H1 (cell line): ENCODE measurements around the gene TLE1. TPM values are rescaled to one million over a fixed set of nuclear protein-coding genes. Genes with fewer than 3 reads are reported as not detected.

Source experiments
- CHD1 ChIP-seq: IDR thresholded peaks from 2 replicates; pipeline ENCODE4 v1.6.1; 2012; ENCODE audit warnings: low read depth, low read length, improper control_type of control experiment
- EP300 ChIP-seq, 2 experiments: IDR thresholded peaks; 1 replicate in 1 of 2; 2 replicates in 1 of 2; pipeline ENCODE4 v1.6.1; 2011 to 2012; ENCODE audit warnings: low read depth in 2 of 2, low read length in 2 of 2, mild to moderate bottlenecking in 2 of 2, borderline replicate concordance in 1 of 2, inconsistent platforms in 1 of 2, moderate library complexity in 1 of 2
- NANOG ChIP-seq: IDR thresholded peaks from 2 replicates; pipeline ENCODE4 v1.6.1; 2011; ENCODE audit warnings: low read length, low read depth, mild to moderate bottlenecking, inconsistent platforms; ENCODE audit not compliant: insufficient read depth, poor library complexity, severe bottlenecking
- PHF8 ChIP-seq: fragments of 200-600 bp; sonication (generic); conservative IDR thresholded peaks from 2 replicates; pipeline ENCODE4 v1.7.1; 2012; ENCODE audit warnings: low read depth, mild to moderate bottlenecking, inconsistent platforms, low read length, moderate library complexity
- SP2 ChIP-seq: IDR thresholded peaks from 2 replicates; pipeline ENCODE4 v1.6.1; 2012; ENCODE audit warnings: mild to moderate bottlenecking, low read length, inconsistent platforms
- TAF7 ChIP-seq: optimal IDR thresholded peaks from 2 replicates; pipeline ENCODE3; 2011; ENCODE audit warnings: low read depth, mild to moderate bottlenecking, inconsistent platforms, low read length, moderate library complexity, borderline replicate concordance
- YY1 ChIP-seq: IDR thresholded peaks from 2 replicates; pipeline ENCODE4 v1.6.1; 2011; ENCODE audit warnings: low read depth, mild to moderate bottlenecking, low read length
- polyA plus RNA-seq, 7 experiments: library from polyadenylated mRNA; depleted of rRNA in 3 of 7; stranded (reverse) in 5 of 7; unstranded in 2 of 7; fragments of >200 nt in 5 of 7; fragments of 200-250 nt in 2 of 7; gene quantifications; 1 replicate in 5 of 7; 2 replicates in 1 of 7; 4 replicates in 1 of 7; pipeline versions ENCODE4 v1.2.1 to v1.2.3, GENCODE V29; 2011 to 2013; ENCODE audit warnings: missing spikeins in 2 of 7, mixed read lengths in 2 of 7
- total RNA-seq: library from RNA; stranded (reverse); fragmentation: NEBNext Ultra II Directional; extraction: Animal tissue kit (Norgen Biotek cat#: 25700); gene quantifications from 2 replicates; pipeline ENCODE4 v1.2.1, GENCODE V29; 2021
- TF ChIP-seq, protein P1 (sequence below): fragments of 300-600 bp; sonication (generic); IDR thresholded peaks from 2 replicates; pipeline ENCODE4 v1.7.1; 2012; ENCODE audit warnings: low read length, moderate library complexity, mild to moderate bottlenecking, inconsistent platforms; ENCODE audit not compliant: insufficient replicate concordance
- TF ChIP-seq, protein P2 (sequence below): IDR thresholded peaks from 2 replicates; pipeline ENCODE4 v1.6.1; 2011; ENCODE audit warnings: low read depth, mild to moderate bottlenecking, low read length; ENCODE audit not compliant: insufficient read depth

Gene TLE1
- total and polyA plus RNA-seq, 2 of the 8 experiments (the other 6 are each of a cell fraction or from before 2014, with no cell fraction given): 81.8 to 91.6 TPM

DNA sequence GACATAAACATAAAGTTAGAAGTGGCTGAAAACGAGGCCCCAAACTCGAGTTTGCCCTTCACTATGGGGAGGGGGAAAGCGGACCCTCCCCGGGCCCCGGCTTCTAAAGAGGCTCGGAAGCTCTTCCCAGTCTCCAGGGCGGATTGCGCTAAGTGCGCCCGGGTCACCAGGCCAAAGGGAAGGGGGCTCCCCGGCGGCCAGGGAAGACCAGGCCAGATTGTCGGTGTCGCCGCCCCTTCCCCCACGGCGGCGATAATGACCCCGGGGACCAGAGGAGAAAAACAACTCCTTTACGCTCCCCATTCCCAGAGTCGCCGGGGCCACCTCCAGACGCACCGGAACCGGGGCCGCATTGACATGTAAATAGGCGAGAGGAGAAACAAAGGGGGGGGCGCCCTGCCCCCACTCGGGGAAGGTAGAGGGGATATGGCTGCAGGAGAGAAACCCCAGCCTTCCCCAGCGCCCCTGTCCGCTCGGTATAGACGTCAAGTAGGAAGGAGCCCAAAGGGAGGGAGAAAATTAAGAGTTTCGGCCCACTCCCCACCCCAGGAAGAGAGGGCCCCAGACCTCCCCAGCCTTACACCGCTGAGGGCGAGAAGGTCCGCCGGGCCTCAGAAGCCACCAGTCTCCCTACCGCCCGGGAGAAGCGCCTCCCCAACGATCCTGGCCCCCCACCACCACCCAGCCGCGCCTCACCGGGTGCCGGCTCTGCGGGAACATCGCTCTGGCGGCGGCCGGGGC is 1.7 kb downstream of the TLE1 start (continued):
- TF ChIP-seq, protein P1, sequence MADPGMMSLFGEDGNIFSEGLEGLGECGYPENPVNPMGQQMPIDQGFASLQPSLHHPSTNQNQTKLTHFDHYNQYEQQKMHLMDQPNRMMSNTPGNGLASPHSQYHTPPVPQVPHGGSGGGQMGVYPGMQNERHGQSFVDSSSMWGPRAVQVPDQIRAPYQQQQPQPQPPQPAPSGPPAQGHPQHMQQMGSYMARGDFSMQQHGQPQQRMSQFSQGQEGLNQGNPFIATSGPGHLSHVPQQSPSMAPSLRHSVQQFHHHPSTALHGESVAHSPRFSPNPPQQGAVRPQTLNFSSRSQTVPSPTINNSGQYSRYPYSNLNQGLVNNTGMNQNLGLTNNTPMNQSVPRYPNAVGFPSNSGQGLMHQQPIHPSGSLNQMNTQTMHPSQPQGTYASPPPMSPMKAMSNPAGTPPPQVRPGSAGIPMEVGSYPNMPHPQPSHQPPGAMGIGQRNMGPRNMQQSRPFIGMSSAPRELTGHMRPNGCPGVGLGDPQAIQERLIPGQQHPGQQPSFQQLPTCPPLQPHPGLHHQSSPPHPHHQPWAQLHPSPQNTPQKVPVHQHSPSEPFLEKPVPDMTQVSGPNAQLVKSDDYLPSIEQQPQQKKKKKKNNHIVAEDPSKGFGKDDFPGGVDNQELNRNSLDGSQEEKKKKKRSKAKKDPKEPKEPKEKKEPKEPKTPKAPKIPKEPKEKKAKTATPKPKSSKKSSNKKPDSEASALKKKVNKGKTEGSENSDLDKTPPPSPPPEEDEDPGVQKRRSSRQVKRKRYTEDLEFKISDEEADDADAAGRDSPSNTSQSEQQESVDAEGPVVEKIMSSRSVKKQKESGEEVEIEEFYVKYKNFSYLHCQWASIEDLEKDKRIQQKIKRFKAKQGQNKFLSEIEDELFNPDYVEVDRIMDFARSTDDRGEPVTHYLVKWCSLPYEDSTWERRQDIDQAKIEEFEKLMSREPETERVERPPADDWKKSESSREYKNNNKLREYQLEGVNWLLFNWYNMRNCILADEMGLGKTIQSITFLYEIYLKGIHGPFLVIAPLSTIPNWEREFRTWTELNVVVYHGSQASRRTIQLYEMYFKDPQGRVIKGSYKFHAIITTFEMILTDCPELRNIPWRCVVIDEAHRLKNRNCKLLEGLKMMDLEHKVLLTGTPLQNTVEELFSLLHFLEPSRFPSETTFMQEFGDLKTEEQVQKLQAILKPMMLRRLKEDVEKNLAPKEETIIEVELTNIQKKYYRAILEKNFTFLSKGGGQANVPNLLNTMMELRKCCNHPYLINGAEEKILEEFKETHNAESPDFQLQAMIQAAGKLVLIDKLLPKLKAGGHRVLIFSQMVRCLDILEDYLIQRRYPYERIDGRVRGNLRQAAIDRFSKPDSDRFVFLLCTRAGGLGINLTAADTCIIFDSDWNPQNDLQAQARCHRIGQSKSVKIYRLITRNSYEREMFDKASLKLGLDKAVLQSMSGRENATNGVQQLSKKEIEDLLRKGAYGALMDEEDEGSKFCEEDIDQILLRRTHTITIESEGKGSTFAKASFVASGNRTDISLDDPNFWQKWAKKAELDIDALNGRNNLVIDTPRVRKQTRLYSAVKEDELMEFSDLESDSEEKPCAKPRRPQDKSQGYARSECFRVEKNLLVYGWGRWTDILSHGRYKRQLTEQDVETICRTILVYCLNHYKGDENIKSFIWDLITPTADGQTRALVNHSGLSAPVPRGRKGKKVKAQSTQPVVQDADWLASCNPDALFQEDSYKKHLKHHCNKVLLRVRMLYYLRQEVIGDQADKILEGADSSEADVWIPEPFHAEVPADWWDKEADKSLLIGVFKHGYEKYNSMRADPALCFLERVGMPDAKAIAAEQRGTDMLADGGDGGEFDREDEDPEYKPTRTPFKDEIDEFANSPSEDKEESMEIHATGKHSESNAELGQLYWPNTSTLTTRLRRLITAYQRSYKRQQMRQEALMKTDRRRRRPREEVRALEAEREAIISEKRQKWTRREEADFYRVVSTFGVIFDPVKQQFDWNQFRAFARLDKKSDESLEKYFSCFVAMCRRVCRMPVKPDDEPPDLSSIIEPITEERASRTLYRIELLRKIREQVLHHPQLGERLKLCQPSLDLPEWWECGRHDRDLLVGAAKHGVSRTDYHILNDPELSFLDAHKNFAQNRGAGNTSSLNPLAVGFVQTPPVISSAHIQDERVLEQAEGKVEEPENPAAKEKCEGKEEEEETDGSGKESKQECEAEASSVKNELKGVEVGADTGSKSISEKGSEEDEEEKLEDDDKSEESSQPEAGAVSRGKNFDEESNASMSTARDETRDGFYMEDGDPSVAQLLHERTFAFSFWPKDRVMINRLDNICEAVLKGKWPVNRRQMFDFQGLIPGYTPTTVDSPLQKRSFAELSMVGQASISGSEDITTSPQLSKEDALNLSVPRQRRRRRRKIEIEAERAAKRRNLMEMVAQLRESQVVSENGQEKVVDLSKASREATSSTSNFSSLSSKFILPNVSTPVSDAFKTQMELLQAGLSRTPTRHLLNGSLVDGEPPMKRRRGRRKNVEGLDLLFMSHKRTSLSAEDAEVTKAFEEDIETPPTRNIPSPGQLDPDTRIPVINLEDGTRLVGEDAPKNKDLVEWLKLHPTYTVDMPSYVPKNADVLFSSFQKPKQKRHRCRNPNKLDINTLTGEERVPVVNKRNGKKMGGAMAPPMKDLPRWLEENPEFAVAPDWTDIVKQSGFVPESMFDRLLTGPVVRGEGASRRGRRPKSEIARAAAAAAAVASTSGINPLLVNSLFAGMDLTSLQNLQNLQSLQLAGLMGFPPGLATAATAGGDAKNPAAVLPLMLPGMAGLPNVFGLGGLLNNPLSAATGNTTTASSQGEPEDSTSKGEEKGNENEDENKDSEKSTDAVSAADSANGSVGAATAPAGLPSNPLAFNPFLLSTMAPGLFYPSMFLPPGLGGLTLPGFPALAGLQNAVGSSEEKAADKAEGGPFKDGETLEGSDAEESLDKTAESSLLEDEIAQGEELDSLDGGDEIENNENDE: peak; percentile 47
- TF ChIP-seq NANOG (no peak), PHF8 (no peak), YY1 (0 out of 2 replicates have a peak, but pooled peaks have one; percentile 41), CHD1 (no peak), TAF7 (no peak), SP2 (no peak), EP300 (IDR thresholded peaks at IDR 0.05; ENCODE audit: borderline replicate concordance in 1 of 2, low read depth in 2 of 2, low read length in 2 of 2) (peak in 1 of 2 experiments; percentile 64; a peak in 1 of 3 replicates)
- TF ChIP-seq, protein P2, sequence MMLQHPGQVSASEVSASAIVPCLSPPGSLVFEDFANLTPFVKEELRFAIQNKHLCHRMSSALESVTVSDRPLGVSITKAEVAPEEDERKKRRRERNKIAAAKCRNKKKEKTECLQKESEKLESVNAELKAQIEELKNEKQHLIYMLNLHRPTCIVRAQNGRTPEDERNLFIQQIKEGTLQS: no peak
